Measurements from ENCODE around the gene TSC1. TPM values are rescaled to one million over a fixed set of nuclear protein-coding genes. Genes with fewer than 3 reads are reported as not detected.
"Not testable (repeated sequence)": the region's sequence is repeated elsewhere in the genome, so short reads cannot be mapped to it uniquely, and the experiment has no call there.

TSC1 gene
- total RNA-seq, 2 experiments from 2014 or later, result 50.0 to 51.9 TPM

DNA sequence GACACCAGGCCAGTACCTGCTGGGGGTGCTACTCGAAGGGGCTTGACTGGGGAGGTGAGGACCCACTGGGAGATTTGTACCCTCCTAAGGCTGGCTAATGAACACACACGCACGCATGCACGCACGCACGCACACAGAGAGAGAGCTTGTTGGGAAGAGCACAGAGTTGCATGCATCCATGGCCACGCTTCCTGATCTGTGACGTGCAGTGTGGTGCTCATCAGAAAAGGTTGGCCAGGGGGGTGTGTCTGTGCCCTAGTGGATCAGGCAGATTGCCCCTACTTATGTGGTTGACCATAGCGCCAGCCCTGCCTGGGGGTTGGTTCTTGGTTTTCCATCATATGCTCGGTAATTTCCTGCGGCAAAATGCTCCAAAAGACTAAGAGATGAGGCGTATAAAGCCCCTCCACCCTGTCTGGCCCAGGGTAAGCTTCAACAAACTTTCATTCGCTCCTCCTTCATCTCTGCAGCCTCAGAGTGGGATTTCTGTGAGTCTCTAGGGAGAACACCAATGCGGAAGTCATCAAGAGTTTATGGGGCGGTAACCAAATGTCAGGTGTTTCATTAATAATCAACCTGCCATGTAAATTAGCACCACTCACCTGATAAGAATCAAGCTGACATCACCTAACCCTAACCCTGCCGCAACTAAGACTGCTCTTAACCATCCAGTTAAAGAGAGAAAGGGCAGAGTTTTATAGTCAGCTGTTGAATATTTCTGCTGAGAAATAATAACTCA, 26.1 kb upstream of the TSC1 start:
- H3K4me3 ChIP-seq (ENCODE audit: low read length), result no peak overlapping the region
- no peaks in the 10 kb centered on the region for H3K36me3 ChIP-seq (ENCODE audit: insufficient read depth, low read length)
- H3K9me3 ChIP-seq (ENCODE audit: control insufficient read depth in 1 of 2, insufficient read depth in 1 of 2, low read length in 2 of 2), result no peaks in the 10 kb centered on the region
- DNase-seq, result no peak
- ChIA-PET POLR2A (no interaction called here), CTCF (no interaction called here)
- no peak for ATAC-seq (ENCODE audit: poor library complexity)
- H3K27me3 ChIP-seq (ENCODE audit: control insufficient read depth in 1 of 2, insufficient read depth in 2 of 2, low read length in 2 of 2), result peaks cover 1 to 2% of the 10 kb centered on the region in 2 experiments
- Mint-ChIP-seq H3K4me1 (ENCODE audit: low read depth) (no peaks in the 10 kb centered on the region), H3K27ac (no peak overlapping the region), H3K4me3 (no peak overlapping the region), H3K27me3 (peaks cover 28% of the 10 kb centered on the region), H3K36me3 (ENCODE audit: low read depth) (no peaks in the 10 kb centered on the region), H3K9me3 (no peaks in the 10 kb centered on the region)
- peaks cover 6% of the 10 kb centered on the region for H3K4me1 ChIP-seq (ENCODE audit: insufficient read depth, low read length)
- TF ChIP-seq, protein P1, sequence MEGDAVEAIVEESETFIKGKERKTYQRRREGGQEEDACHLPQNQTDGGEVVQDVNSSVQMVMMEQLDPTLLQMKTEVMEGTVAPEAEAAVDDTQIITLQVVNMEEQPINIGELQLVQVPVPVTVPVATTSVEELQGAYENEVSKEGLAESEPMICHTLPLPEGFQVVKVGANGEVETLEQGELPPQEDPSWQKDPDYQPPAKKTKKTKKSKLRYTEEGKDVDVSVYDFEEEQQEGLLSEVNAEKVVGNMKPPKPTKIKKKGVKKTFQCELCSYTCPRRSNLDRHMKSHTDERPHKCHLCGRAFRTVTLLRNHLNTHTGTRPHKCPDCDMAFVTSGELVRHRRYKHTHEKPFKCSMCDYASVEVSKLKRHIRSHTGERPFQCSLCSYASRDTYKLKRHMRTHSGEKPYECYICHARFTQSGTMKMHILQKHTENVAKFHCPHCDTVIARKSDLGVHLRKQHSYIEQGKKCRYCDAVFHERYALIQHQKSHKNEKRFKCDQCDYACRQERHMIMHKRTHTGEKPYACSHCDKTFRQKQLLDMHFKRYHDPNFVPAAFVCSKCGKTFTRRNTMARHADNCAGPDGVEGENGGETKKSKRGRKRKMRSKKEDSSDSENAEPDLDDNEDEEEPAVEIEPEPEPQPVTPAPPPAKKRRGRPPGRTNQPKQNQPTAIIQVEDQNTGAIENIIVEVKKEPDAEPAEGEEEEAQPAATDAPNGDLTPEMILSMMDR (IDR thresholded peaks at IDR 0.05), result no peak
- H3K27ac ChIP-seq (ENCODE audit: low read depth in 1 of 2, low read length in 2 of 2), result no peak overlapping the region
- intact Hi-C loops (cut with DNase I, micrococcal nuclease), result loop anchor here (5.0 to 10.0 kb wide), 4 partner anchors 48 to 556 kb away; partner anchors contain the start of gene CFAP77 (in 1 of the 2)

DNA sequence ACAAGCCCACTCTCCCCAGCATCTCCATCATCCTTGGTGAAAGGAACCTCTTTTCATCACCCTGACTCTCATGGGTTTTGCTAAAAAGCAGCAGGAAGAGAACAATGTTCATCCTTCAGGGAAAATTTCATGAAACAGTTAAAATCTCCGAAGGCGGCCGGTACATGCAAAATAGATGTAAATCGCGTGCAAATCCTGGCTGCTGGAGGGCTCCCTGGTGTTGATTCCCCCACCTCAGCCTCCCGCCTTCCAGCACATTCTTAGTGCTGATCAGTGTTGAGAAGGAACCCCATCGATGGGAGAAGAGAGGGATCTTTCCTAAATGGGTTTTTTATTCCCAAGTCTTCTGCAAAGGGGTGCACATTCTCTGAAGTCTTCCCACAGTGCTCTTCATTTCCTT, 25.4 kb upstream of the TSC1 start:
- H3K9me3 ChIP-seq (ENCODE audit: control insufficient read depth in 1 of 2, insufficient read depth in 1 of 2, low read length in 2 of 2), result no peaks in the 10 kb centered on the region
- intact Hi-C loops (cut with DNase I, micrococcal nuclease), result loop anchor here (5.0 to 10.0 kb wide), 4 partner anchors 47 to 555 kb away; partner anchors contain the start of gene CFAP77 (in 1 of the 2)
- no peaks in the 10 kb centered on the region for H3K36me3 Mint-ChIP-seq (ENCODE audit: low read depth)

DNA sequence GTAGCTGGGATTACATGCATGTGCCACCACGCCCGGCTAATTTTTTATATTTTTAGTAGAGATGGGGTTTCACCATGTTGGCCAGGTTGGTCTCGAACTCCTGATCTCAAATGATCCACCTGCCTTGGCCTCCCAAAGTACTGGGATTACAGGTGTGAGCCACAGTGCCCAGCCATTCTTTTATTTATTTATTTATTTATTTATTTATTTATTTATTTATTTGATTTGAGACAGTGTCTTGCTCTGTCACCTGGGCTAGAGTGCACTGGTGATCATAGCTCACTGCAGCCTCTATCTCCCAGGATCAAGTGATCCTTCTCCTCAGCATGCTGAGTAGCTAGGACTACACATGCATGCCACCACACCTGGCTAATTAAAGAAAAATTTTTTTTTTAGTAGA, 23.5 kb upstream of the TSC1 start:
- H3K36me3 Mint-ChIP-seq (ENCODE audit: low read depth); CTCF ChIA-PET; intact Hi-C loops (cut with DNase I, micrococcal nuclease); H3K27ac Mint-ChIP-seq; ATAC-seq (ENCODE audit: poor library complexity); H3K4me3 Mint-ChIP-seq; H3K4me1 Mint-ChIP-seq (ENCODE audit: low read depth); POLR2A ChIA-PET; H3K4me1 ChIP-seq (ENCODE audit: insufficient read depth, low read length); H3K9me3 ChIP-seq (ENCODE audit: control insufficient read depth in 1 of 2, insufficient read depth in 1 of 2, low read length in 2 of 2); H3K4me3 ChIP-seq (ENCODE audit: low read length); H3K27me3 ChIP-seq (ENCODE audit: control insufficient read depth in 1 of 2, insufficient read depth in 2 of 2, low read length in 2 of 2); H3K27me3 Mint-ChIP-seq; H3K36me3 ChIP-seq (ENCODE audit: insufficient read depth, low read length); H3K27ac ChIP-seq (ENCODE audit: low read depth in 1 of 2, low read length in 2 of 2); DNase-seq; H3K9me3 Mint-ChIP-seq: not testable (repeated sequence)

More for the DNA sequence above, 25.4 kb upstream of the TSC1 start:
- POLR2A ChIA-PET, result no interaction called here
- DNase-seq (no peak), ATAC-seq (ENCODE audit: poor library complexity) (no peak)
- no peak overlapping the region for H3K27ac ChIP-seq (ENCODE audit: low read depth in 1 of 2, low read length in 2 of 2)
- CTCF ChIA-PET, result no interaction called here
- peaks cover 6% of the 10 kb centered on the region for H3K4me1 ChIP-seq (ENCODE audit: insufficient read depth, low read length)
- no peak overlapping the region for H3K4me3 ChIP-seq (ENCODE audit: low read length)
- no peak overlapping the region for H3K27ac Mint-ChIP-seq
- TF ChIP-seq, protein P1 (IDR thresholded peaks at IDR 0.05), result no peak
- peaks cover 0 to 4% of the 10 kb centered on the region in 2 experiments for H3K27me3 ChIP-seq (ENCODE audit: control insufficient read depth in 1 of 2, insufficient read depth in 2 of 2, low read length in 2 of 2)
- no peak overlapping the region for H3K4me3 Mint-ChIP-seq
- H3K9me3 Mint-ChIP-seq, result no peaks in the 10 kb centered on the region
- no peaks in the 10 kb centered on the region for H3K4me1 Mint-ChIP-seq (ENCODE audit: low read depth)
- peaks cover 21% of the 10 kb centered on the region for H3K27me3 Mint-ChIP-seq
- no peaks in the 10 kb centered on the region for H3K36me3 ChIP-seq (ENCODE audit: insufficient read depth, low read length)

DNA sequence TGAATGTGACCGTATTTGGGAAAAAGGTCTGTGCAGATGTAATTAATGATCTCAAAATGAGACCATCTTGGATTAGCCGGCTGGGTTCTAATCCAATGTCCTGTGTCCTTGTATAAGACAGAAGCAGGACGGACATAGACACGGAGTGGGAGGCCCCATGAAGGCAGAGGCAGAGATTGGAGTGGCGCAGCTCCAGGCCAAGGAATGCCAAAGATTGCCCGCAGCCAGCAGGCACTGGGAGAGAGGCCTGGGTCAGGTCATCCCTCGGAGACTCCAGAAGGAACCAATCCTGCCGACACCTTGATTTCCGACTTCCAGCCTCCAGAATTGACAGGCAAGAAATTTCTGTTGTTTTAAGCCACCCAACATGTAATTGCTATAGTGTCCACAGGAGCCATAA, 21.1 kb upstream of the TSC1 start:
- TF ChIP-seq, protein P1 (IDR thresholded peaks at IDR 0.05), result no peak
- H3K27ac ChIP-seq (ENCODE audit: low read depth in 1 of 2, low read length in 2 of 2), result no peak overlapping the region
- H3K27me3 ChIP-seq (ENCODE audit: control insufficient read depth in 1 of 2, insufficient read depth in 2 of 2, low read length in 2 of 2), result peaks cover 0 to 4% of the 10 kb centered on the region in 2 experiments
- H3K4me3 Mint-ChIP-seq, result no peak overlapping the region
- no peaks in the 10 kb centered on the region for H3K4me1 Mint-ChIP-seq (ENCODE audit: low read depth)
- no peaks in the 10 kb centered on the region for H3K9me3 Mint-ChIP-seq
- no peaks in the 10 kb centered on the region for H3K36me3 Mint-ChIP-seq (ENCODE audit: low read depth)
- no peak overlapping the region for H3K27ac Mint-ChIP-seq
- peaks cover 9% of the 10 kb centered on the region for H3K27me3 Mint-ChIP-seq
- no peaks in the 10 kb centered on the region for H3K9me3 ChIP-seq (ENCODE audit: control insufficient read depth in 1 of 2, insufficient read depth in 1 of 2, low read length in 2 of 2)
- ATAC-seq (ENCODE audit: poor library complexity), result no peak
- no peak for DNase-seq
- H3K4me3 ChIP-seq (ENCODE audit: low read length), result no peak overlapping the region
- ChIA-PET CTCF (no interaction called here), POLR2A (no interaction called here)
- H3K36me3 ChIP-seq (ENCODE audit: insufficient read depth, low read length), result no peaks in the 10 kb centered on the region
- no peaks in the 10 kb centered on the region for H3K4me1 ChIP-seq (ENCODE audit: insufficient read depth, low read length)
- intact Hi-C loops (cut with DNase I, micrococcal nuclease), result no loop called here

Measured in CD4-positive, alpha-beta T cell (primary cell).